ACC112 (cell line): ENCODE data around the gene NLGN2.

Experiments
- H2AFZ ChIP-seq: fragments of 200-600 bp; sonication (generic); one replicate; pipeline ENCODE4 v1.6.0; 2017; ENCODE audit warnings: antibody characterized with exemption, low read length; ENCODE audit not compliant: unreplicated experiment
- H3K27ac ChIP-seq: fragments of 200-600 bp; sonication (generic); 2 replicates; pipeline ENCODE4 v1.5.1; 2014; ENCODE audit warnings: low read depth, mild to moderate bottlenecking, antibody characterized with exemption, low read length, moderate library complexity
- H3K27me3 ChIP-seq: fragments of 200-600 bp; sonication (generic); 2 replicates; pipeline ENCODE4 v1.6.1; 2014; ENCODE audit warnings: mild to moderate bottlenecking, antibody characterized with exemption, low read length, moderate library complexity, mixed read lengths; ENCODE audit not compliant: insufficient read depth
- H3K36me3 ChIP-seq: fragments of 200-600 bp; sonication (generic); 2 replicates; pipeline ENCODE4 v1.6.1; 2016; ENCODE audit warnings: mild to moderate bottlenecking, antibody characterized with exemption, low read length, moderate library complexity, mixed read lengths; ENCODE audit not compliant: insufficient read depth
- H3K4me1 ChIP-seq: fragments of 200-600 bp; sonication (generic); one replicate; pipeline ENCODE4 v1.6.1; 2016; ENCODE audit warnings: low read length, mixed read lengths; ENCODE audit not compliant: insufficient read depth, unreplicated experiment, control insufficient read depth
- H3K4me3 ChIP-seq: fragments of 200-600 bp; sonication (generic); 2 replicates; pipeline ENCODE4 v1.5.1; 2014; ENCODE audit warnings: mild to moderate bottlenecking, low read depth, low read length
- H3K79me2 ChIP-seq: fragments of 200-600 bp; sonication (generic); one replicate; pipeline ENCODE4 v1.6.0; 2016; ENCODE audit warnings: low read length; ENCODE audit not compliant: control insufficient read depth, unreplicated experiment, insufficient read depth

The NLGN2 gene

GRCh38 chr17:7426896-7427489 lies 19.3 kb downstream of the NLGN2 start:
- Histone ChIP-seq H3K27me3 (no peaks in the 10 kb centered on the region), H3K36me3 (no peaks in the 10 kb centered on the region), H3K79me2 (no peaks in the 10 kb centered on the region), H3K4me1 (no peaks in the 10 kb centered on the region), H2AFZ (no peak overlapping the region), H3K4me3 (no peak overlapping the region), H3K27ac (no peak overlapping the region)

GRCh38 chr17:7427549-7427948 lies 19.9 kb downstream of the NLGN2 start:
- Histone ChIP-seq H3K36me3 (no peaks in the 10 kb centered on the region), H3K27me3 (no peaks in the 10 kb centered on the region), H2AFZ (no peak overlapping the region), H3K4me1 (no peaks in the 10 kb centered on the region), H3K27ac (no peak overlapping the region), H3K79me2 (no peaks in the 10 kb centered on the region), H3K4me3 (no peak overlapping the region)

GRCh38 chr17:7428557-7428956 lies 20.9 kb downstream of the NLGN2 start, which contains the start of gene SPEM3:
Gene SPEM3 (plus strand): TSS chr17:7428857. CDS start chr17:7428903, 46 bp downstream.
- Histone ChIP-seq H3K27me3 (no peaks in the 10 kb centered on the region), H3K4me3 (no peak within 1 kb of the TSS), H3K27ac (no peak within 1 kb of the TSS), H2AFZ (no peak within 1 kb of the TSS), H3K36me3 (no peaks in the 10 kb centered on the region), H3K4me1 (no peaks in the 10 kb centered on the region), H3K79me2 (no peaks in the 10 kb centered on the region)

DNA sequence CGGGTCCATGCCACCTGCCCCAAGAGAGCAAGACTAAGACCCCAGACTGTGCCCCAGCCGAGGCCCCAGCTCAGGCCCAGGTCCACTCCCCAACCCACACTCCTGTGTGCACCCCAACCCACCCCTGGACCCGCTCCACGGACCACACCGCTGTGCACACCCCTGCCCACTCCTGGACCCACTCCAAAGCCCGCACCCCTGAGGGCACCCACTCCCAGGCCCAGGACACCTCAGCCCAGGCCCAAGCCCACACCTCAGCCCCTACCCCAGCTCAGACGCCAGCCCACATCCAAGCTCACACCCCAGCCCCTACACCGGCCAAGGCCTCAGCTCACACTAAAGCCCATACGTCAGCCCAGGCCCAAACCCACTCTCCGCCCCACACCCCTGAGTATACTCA lies 22.1 kb downstream of the NLGN2 start:
- Histone ChIP-seq H3K4me3 (no peak overlapping the region), H3K4me1 (no peaks in the 10 kb centered on the region), H3K79me2 (no peaks in the 10 kb centered on the region), H3K27ac (no peak overlapping the region), H2AFZ (no peak overlapping the region), H3K36me3 (no peaks in the 10 kb centered on the region), H3K27me3 (no peaks in the 10 kb centered on the region)

DNA sequence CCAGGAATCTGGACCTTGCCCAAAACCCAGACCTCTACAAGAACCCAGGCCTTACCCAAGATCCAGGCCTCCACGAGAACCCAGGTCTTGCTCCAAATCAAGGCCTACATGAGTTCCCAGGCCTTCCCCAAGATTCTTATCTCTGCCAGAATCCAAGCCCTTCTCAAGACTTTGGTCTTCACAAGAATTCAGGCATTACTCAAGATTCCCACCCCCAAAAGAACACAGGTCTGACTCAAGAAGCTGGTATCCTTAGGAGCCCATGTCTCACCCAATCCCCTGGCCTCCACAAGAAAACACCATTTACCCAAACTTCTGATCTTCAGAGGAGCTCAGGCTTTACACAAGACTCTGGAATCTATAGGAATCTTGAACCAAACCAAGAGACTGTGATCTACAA lies 23.6 kb downstream of the NLGN2 start:
- Histone ChIP-seq H3K4me3 (no peak overlapping the region), H3K79me2 (no peaks in the 10 kb centered on the region), H3K4me1 (no peaks in the 10 kb centered on the region), H2AFZ (no peak overlapping the region), H3K27ac (no peak overlapping the region), H3K27me3 (no peaks in the 10 kb centered on the region), H3K36me3 (no peaks in the 10 kb centered on the region)

- H2AFZ ChIP-seq = no peak overlapping the region
- H3K79me2 ChIP-seq = no peaks in the 10 kb centered on the region
- H3K27me3 ChIP-seq = no peaks in the 10 kb centered on the region
- H3K36me3 ChIP-seq = no peaks in the 10 kb centered on the region
- peaks cover 2% of the 10 kb centered on the region for H3K4me1 ChIP-seq
- no peak overlapping the region for H3K4me3 ChIP-seq
- H3K27ac ChIP-seq = no peak overlapping the region
Measured at GRCh38 chr17:7432296-7432695, 24.7 kb downstream of the NLGN2 start.

GRCh38 chr17:7435676-7436555 lies 28.3 kb downstream of the NLGN2 start:
- Histone ChIP-seq H3K36me3 (no peaks in the 10 kb centered on the region), H3K27ac (no peak overlapping the region), H3K79me2 (no peaks in the 10 kb centered on the region), H3K4me1 (peaks cover 9% of the 10 kb centered on the region), H2AFZ (peak overlapping the region; percentile 73), H3K27me3 (peaks cover 16% of the 10 kb centered on the region), H3K4me3 (peak overlapping the region; percentile 74)

DNA sequence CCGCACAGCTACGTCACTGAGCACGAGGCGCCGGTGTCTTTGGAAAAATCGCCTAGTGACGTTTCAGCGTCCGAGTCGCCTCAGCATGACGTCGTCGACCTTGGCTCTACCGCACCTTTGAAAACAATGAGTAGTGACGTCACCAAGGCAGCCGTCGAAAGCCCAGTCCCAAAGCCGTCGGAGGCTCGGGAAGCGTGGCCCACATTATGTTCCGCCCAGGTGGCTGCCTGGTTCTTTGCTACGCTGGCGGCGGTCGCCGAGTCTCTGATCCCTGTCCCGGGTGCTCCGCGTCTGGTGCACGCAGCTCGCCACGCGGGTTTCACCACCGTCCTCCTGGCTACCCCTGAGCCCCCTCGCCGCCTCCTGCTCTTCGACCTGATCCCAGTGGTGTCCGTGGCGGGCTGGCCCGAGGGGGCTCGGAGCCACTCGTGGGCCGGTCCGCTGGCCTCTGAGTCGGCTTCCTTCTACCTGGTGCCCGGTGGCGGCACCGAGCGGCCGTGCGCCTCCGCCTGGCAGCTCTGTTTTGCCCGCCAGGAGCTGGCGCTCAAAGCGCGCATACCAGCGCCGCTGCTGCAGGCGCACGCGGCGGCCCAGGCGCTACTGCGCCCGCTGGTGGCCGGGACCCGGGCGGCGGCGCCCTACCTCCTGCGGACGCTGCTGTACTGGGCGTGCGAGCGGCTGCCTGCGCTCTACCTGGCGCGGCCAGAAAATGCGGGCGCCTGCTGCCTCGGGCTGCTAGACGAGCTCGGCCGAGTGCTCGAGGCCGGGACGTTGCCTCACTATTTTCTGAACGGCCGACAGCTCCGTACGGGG lies 29.1 kb downstream of the NLGN2 start:
- H2AFZ ChIP-seq = peak overlapping the region; percentile 33

DNA sequence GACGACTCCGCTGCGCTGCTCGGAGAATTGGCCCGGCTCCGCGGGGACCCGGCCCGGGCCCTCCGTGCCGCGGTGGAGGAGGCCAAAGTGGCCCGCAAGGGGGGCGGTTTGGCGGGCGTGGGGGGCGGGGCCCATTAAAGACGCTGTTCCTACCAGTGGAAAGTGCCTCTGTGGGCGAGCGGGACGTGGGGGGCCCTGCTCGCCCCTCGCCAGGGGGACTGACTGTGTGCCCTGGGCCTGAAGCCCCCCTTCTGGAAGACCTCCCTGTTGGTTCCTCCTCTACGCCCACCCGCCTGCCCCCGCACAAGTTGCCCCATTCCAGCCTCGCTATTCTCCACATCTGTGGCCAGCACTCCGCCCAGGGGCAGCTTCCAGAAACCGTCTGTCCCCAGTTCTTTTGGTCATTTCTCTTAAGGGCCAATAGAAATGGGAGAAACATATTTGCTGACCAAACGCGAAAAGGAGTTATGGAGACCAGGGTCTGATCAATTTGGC lies 29.8 kb downstream of the NLGN2 start:
- peak overlapping the region; percentile 74 for H3K4me3 ChIP-seq
- H3K4me1 ChIP-seq = peaks cover 9% of the 10 kb centered on the region
- H3K27ac ChIP-seq = no peak overlapping the region
- no peak overlapping the region for H2AFZ ChIP-seq
- H3K79me2 ChIP-seq = no peaks in the 10 kb centered on the region
- no peaks in the 10 kb centered on the region for H3K36me3 ChIP-seq
- peaks cover 16% of the 10 kb centered on the region for H3K27me3 ChIP-seq

More for the DNA sequence above, 29.1 kb downstream of the NLGN2 start:
- Histone ChIP-seq H3K79me2 (no peaks in the 10 kb centered on the region), H3K27ac (no peak overlapping the region), H3K27me3 (peaks cover 16% of the 10 kb centered on the region), H3K36me3 (no peaks in the 10 kb centered on the region), H3K4me1 (peaks cover 9% of the 10 kb centered on the region), H3K4me3 (peak overlapping the region; percentile 74)

DNA sequence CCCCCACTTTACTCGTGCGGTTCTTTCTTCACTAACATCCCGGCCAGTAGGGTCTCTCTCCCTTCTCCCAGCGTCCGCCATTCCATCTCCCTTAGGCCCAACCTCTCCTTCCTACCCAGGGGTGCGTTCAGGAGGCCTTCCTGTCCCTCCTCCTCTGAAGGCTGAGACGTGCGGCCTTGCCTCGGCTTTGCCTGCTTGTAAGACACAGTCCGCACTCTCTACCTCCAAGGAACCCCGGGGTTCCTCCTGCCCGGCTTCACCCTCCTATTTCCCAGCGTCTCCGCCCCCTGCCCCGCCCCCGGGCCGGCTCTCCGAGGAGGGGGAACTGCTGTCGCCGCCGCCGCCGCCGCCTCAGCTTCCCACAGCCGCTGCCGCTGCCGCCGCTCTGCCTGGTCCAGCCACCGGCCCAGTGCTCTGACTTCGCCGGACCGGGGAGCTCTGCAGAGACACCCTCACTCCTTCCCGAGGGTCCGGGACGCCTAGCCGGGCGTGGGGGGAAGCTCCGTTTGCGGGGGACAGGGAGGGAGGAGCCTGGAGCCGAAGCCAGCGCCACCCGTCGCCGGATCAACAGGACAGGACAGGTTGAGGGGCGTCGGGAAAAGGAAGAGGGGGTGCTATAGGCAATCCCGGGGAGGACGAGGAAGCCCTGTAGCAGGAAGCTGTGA lies 30.4 kb downstream of the NLGN2 start:
- Histone ChIP-seq H3K4me3 (peak overlapping the region; percentile 74), H2AFZ (no peak overlapping the region), H3K4me1 (peaks cover 9% of the 10 kb centered on the region), H3K27me3 (peaks cover 16% of the 10 kb centered on the region), H3K79me2 (no peaks in the 10 kb centered on the region), H3K36me3 (no peaks in the 10 kb centered on the region), H3K27ac (no peak overlapping the region)
